HEK293 (cell line): ENCODE measurements around the gene CLMN.

Experiments used
- CTCF ChIA-PET: fragments of 350-600 bp; formaldehyde crosslinking; extraction: SDS; loops from one replicate; lab custom pipeline; 2021; ENCODE audit warnings: antibody characterized with exemption; lab: Yijun Ruan, JAX
- POLR2A ChIA-PET: fragments of 300-600 bp; formaldehyde crosslinking; extraction: SDS; loops from one replicate; lab custom pipeline; 2020; ENCODE audit warnings: antibody characterized with exemption, inconsistent platforms; lab: Yijun Ruan, JAX
- H3K27ac ChIP-seq: fragments of 200-500 bp; sonication (Bioruptor generic); 2 replicates; pipeline ENCODE4 v1.5.1; 2014; ENCODE audit warnings: low read depth, low read length, control low read depth, inconsistent platforms; ENCODE audit errors: extremely low read depth
- H3K36me3 ChIP-seq, 2 experiments: fragments of 200-500 bp in 1 of 2; sonication (Bioruptor generic) in 1 of 2; 1 replicate in 1 of 2; 2 replicates in 1 of 2; pipeline ENCODE4 v1.5.1; 2014 to 2017; ENCODE audit warnings: inconsistent platforms in 2 of 2, low read length in 2 of 2; ENCODE audit not compliant: control insufficient read depth in 2 of 2, insufficient read depth in 1 of 2
- H3K4me1 ChIP-seq: fragments of 200-500 bp; sonication (Bioruptor generic); 2 replicates; pipeline ENCODE4 v1.5.1; 2014; ENCODE audit warnings: mild to moderate bottlenecking, low read length, inconsistent platforms; ENCODE audit not compliant: control insufficient read depth, insufficient read depth
- H3K4me3 ChIP-seq: 2 replicates; pipeline ENCODE4 v1.5.1; 2011; ENCODE audit warnings: low read depth, mild to moderate bottlenecking, control low read depth, low read length, moderate library complexity
- H3K9me3 ChIP-seq: fragments of 200-500 bp; sonication (Bioruptor generic); 2 replicates; pipeline ENCODE4 v1.5.1; 2014; ENCODE audit warnings: low read depth, low read length, inconsistent platforms; ENCODE audit not compliant: control insufficient read depth, insufficient read depth
- EGR2 ChIP-seq: fragments of 450-650 bp; formaldehyde crosslinking; IDR thresholded peaks from 2 replicates; pipeline ENCODE4 v1.5.1; 2016; ENCODE audit warnings: low read depth, missing biosample characterization, missing genetic modification characterization
- HOXA7 ChIP-seq: sonication (generic); formaldehyde crosslinking; IDR thresholded peaks from 2 replicates; pipeline ENCODE4 v1.8.1; 2022; ENCODE audit warnings: missing genetic modification reagents, borderline replicate concordance
- RBAK ChIP-seq: fragments of 450-650 bp; formaldehyde crosslinking; IDR thresholded peaks from 2 replicates; pipeline ENCODE4 v1.5.1; 2016; ENCODE audit warnings: missing biosample characterization, missing genetic modification characterization
- ZFHX2 ChIP-seq: fragments of 450-650 bp; formaldehyde crosslinking; conservative IDR thresholded peaks from 2 replicates; pipeline ENCODE4 v1.5.1; 2016; ENCODE audit warnings: missing biosample characterization, missing genetic modification characterization
- ZFP3 ChIP-seq: fragments of 450-650 bp; formaldehyde crosslinking; IDR thresholded peaks from 2 replicates; pipeline ENCODE4 v1.5.1; 2016; ENCODE audit warnings: low read depth, missing biosample characterization, missing genetic modification characterization
- ZFP41 ChIP-seq: fragments of 450-650 bp; formaldehyde crosslinking; IDR thresholded peaks from 2 replicates; pipeline ENCODE4 v1.5.1; 2016; ENCODE audit warnings: missing biosample characterization, missing genetic modification characterization, borderline replicate concordance
- ZNF121 ChIP-seq: fragments of 450-650 bp; formaldehyde crosslinking; IDR thresholded peaks from 2 replicates; pipeline ENCODE4 v1.5.1; 2016; ENCODE audit warnings: missing biosample characterization, missing genetic modification characterization
- ZNF2 ChIP-seq: fragments of 450-650 bp; formaldehyde crosslinking; IDR thresholded peaks from 2 replicates; pipeline ENCODE4 v1.5.1; 2016; ENCODE audit warnings: missing biosample characterization, missing genetic modification characterization
- ZNF202 ChIP-seq: fragments of 450-650 bp; formaldehyde crosslinking; IDR thresholded peaks from 2 replicates; pipeline ENCODE4 v1.5.1; 2016; ENCODE audit warnings: missing biosample characterization, missing genetic modification characterization, borderline replicate concordance
- ZNF221 ChIP-seq: fragments of 450-650 bp; formaldehyde crosslinking; IDR thresholded peaks from 2 replicates; pipeline ENCODE4 v1.5.1; 2017; ENCODE audit warnings: missing biosample characterization, missing genetic modification characterization, borderline replicate concordance
- ZNF274 ChIP-seq, 2 experiments: fragments of 200-500 bp in 1 of 2; fragments of 450-650 bp in 1 of 2; sonication (Bioruptor generic) in 1 of 2; formaldehyde crosslinking in 1 of 2; IDR thresholded peaks; 2 replicates each; pipeline versions ENCODE4 v1.5.1 to v1.6.1; 2014 to 2016; ENCODE audit warnings: borderline replicate concordance in 1 of 2, inconsistent platforms in 1 of 2, low read length in 1 of 2, missing biosample characterization in 1 of 2, missing genetic modification characterization in 1 of 2
- ZNF426 ChIP-seq: fragments of 450-650 bp; formaldehyde crosslinking; IDR thresholded peaks from 2 replicates; pipeline ENCODE4 v1.5.1; 2017; ENCODE audit warnings: missing biosample characterization, missing genetic modification characterization, mild to moderate bottlenecking, inconsistent platforms, moderate library complexity
- ZNF626 ChIP-seq: fragments of 450-650 bp; sonication (Bioruptor Pico); formaldehyde crosslinking; IDR thresholded peaks from 2 replicates; pipeline ENCODE4 v1.5.1; 2018; ENCODE audit warnings: missing biosample characterization, missing genetic modification characterization, inconsistent platforms
- ZNF701 ChIP-seq: fragments of 450-650 bp; formaldehyde crosslinking; IDR thresholded peaks from 2 replicates; pipeline ENCODE4 v1.5.1; 2016; ENCODE audit warnings: missing biosample characterization, missing genetic modification characterization
- ZNF747 ChIP-seq: fragments of 450-650 bp; formaldehyde crosslinking; IDR thresholded peaks from 2 replicates; pipeline ENCODE4 v1.5.1; 2016; ENCODE audit warnings: missing biosample characterization, missing genetic modification characterization
- ZNF785 ChIP-seq: fragments of 450-650 bp; formaldehyde crosslinking; IDR thresholded peaks from 2 replicates; pipeline ENCODE4 v1.5.1; 2016; ENCODE audit warnings: missing biosample characterization, missing genetic modification characterization
- TF ChIP-seq, protein P1 (sequence below): sonication (generic); formaldehyde crosslinking; IDR thresholded peaks from 2 replicates; pipeline ENCODE4 v1.8.1; 2022; ENCODE audit warnings: mild to moderate bottlenecking, moderate library complexity, missing genetic modification reagents
- TF ChIP-seq, protein P2 (sequence below): fragments of 450-650 bp; formaldehyde crosslinking; IDR thresholded peaks from 2 replicates; pipeline ENCODE4 v1.5.1; 2017; ENCODE audit warnings: missing biosample characterization, missing genetic modification characterization
- TF ChIP-seq, protein P3 (sequence below): fragments of 450-650 bp; formaldehyde crosslinking; IDR thresholded peaks from 2 replicates; pipeline ENCODE4 v1.5.1; 2017; ENCODE audit warnings: missing biosample characterization, mild to moderate bottlenecking, missing genetic modification characterization, moderate library complexity

Gene CLMN

DNA sequence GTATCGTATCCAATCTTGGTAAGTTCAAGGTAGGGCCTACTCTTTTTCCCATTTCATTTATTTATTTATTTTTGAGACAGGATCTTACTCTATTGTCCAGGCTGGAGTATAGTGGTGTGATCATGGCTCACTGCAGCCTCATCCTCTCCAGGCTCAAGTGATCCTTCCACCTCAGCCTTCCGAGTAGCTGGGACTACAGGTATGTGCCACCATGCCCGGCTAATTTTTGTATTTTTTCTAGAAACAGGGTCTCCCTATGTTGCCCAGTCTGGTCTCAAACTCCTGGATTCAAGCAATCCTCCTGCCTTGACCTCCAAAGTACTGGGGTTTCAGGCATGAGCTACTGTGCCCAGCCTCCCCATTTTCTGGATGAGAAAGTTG lies 57.2 kb downstream of the CLMN start:
- H3K9me3 ChIP-seq = no peaks in the 10 kb centered on the region
- no peak overlapping the region for H3K27ac ChIP-seq
- CTCF ChIA-PET = no interaction called here
- TF ChIP-seq ZNF2 (tag by site-specific recombination) (no peak), ZNF121 (tag by site-specific recombination) (peak; percentile 93)
- TF ChIP-seq, protein P1, sequence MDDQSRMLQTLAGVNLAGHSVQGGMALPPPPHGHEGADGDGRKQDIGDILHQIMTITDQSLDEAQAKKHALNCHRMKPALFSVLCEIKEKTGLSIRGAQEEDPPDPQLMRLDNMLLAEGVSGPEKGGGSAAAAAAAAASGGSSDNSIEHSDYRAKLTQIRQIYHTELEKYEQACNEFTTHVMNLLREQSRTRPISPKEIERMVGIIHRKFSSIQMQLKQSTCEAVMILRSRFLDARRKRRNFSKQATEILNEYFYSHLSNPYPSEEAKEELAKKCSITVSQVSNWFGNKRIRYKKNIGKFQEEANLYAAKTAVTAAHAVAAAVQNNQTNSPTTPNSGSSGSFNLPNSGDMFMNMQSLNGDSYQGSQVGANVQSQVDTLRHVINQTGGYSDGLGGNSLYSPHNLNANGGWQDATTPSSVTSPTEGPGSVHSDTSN (CRISPR knock-in tag) = no peak
- POLR2A ChIA-PET = no interaction called here
- H3K4me3 ChIP-seq = no peak overlapping the region
- H3K4me1 ChIP-seq = 0 out of 2 replicates have a peak, but pooled peaks cover 2% of the 10 kb centered on the region
- no peaks in the 10 kb centered on the region; a peak in 1 of 3 replicates for H3K36me3 ChIP-seq

DNA sequence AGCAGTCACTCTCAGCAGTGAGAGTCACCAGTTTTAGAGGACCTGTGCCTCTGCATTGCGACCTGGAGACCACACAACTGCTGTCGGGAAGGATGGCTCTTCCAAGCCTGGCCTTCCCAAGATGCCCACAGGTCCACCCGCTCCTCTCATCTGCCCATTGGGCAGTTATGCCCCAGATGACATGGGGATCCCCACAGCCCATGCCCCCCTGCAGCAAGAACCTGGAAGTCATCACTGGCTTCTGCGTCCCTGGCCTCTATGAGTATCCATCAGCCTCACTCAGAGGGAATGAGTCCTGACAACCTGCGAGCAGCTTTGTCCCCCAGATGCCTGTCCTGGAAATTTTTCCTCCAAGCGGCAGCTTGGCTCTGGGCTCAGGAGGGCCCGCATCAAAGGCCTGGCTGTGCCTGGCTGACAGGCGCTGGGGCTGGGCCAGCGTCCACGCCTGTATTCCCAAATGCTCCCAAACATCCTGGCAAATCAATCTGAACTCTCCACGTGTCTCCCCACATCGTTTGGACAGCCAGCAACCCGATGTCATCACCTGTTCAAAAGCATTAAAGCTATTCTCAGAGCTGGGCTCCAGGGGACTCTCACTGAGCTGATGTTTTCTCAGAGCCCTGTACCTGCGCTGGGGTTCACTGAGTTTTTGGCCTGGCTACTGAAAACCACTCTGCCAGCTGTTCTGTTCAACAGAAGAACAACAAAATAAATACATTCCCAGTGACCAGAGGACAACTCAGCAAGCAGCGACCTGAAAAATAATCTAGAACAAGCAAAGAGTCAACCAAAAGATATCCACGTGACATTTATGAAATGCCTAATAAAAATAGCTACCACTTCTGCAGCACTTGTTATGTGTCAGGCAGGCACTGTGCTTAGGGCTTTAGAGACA lies 57.8 kb downstream of the CLMN start:
- Histone ChIP-seq H3K4me3 (no peak overlapping the region), H3K9me3 (no peaks in the 10 kb centered on the region), H3K27ac (no peak overlapping the region), H3K4me1 (0 out of 2 replicates have a peak, but pooled peaks cover 2% of the 10 kb centered on the region), H3K36me3 (no peaks in the 10 kb centered on the region; a peak in 1 of 3 replicates)
- CTCF ChIA-PET = no interaction called here
- POLR2A ChIA-PET = no interaction called here
- TF ChIP-seq, protein P2, sequence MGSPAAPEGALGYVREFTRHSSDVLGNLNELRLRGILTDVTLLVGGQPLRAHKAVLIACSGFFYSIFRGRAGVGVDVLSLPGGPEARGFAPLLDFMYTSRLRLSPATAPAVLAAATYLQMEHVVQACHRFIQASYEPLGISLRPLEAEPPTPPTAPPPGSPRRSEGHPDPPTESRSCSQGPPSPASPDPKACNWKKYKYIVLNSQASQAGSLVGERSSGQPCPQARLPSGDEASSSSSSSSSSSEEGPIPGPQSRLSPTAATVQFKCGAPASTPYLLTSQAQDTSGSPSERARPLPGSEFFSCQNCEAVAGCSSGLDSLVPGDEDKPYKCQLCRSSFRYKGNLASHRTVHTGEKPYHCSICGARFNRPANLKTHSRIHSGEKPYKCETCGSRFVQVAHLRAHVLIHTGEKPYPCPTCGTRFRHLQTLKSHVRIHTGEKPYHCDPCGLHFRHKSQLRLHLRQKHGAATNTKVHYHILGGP (tag by site-specific recombination) = no peak
- TF ChIP-seq ZNF701 (tag by site-specific recombination) = no peak
- no peak for TF ChIP-seq ZNF747 (tag by site-specific recombination)
- TF ChIP-seq ZNF221 (tag by site-specific recombination) = no peak
- TF ChIP-seq ZFP3 (tag by site-specific recombination) = no peak
- no peak for TF ChIP-seq ZNF426 (tag by site-specific recombination)
- no peak for TF ChIP-seq RBAK (tag by site-specific recombination)
- TF ChIP-seq ZNF202 (tag by site-specific recombination) = no peak
- TF ChIP-seq ZNF785 = no peak
- no peak for TF ChIP-seq HOXA7
- TF ChIP-seq ZNF274 (IDR thresholded peaks at IDR 0.05; ENCODE audit: low read length) = no peak
- TF ChIP-seq ZNF274 (tag by site-specific recombination; IDR thresholded peaks at IDR 0.05; ENCODE audit: borderline replicate concordance) = no peak

DNA sequence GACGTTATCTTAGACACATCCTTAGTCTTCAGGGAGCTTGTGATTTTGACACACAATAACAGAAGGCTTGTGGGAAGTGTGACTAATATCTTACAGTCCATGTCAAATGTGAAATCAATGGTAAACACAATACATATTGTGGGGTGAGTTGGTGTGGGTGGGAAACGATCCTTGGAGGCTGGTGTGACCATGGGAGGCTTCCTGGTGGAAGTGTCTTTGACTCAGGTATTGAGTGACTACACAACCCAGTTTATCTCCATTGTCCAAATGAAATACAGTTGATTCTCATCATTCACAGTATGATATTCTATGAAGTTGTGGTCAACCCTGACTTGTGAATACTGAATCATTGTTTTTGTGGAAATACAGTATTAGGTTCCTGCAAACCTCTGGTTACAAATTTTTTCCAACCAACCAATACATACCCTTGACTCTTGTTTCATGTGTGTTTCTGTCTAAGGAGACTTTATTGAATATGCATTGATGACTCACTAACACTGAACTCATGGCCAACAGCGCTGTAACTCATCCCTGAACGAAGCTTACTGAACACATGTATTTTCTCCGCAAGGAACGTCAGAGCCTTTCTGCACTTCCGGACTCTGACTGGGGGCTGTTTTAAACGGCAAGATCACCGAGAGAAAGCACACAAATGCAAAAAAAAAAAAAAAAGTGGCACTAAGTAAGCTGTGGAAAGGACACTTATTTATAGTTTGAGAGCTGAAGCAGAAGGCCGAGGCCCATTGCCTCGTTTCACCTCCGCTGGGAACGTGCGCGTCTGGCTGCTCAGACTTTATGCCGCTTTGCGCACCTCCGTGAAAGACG lies 59.0 kb downstream of the CLMN start:
- no peak overlapping the region for H3K27ac ChIP-seq
- CTCF ChIA-PET = interaction anchor here (0.6 kb wide), 1 partner anchor 662 kb away, joined by 4 read pairs; no protein-coding TSS in a partner anchor

More for the DNA sequence above, 59.0 kb downstream of the CLMN start:
- Histone ChIP-seq H3K4me3 (no peak overlapping the region), H3K9me3 (no peaks in the 10 kb centered on the region), H3K36me3 (no peaks in the 10 kb centered on the region; a peak in 1 of 3 replicates), H3K4me1 (0 out of 2 replicates have a peak, but pooled peaks cover 3% of the 10 kb centered on the region)
- POLR2A ChIA-PET = no interaction called here
- TF ChIP-seq ZNF626 (tag by site-specific recombination) = no peak
- no peak for TF ChIP-seq ZFP41 (tag by site-specific recombination)
- TF ChIP-seq, protein P3, sequence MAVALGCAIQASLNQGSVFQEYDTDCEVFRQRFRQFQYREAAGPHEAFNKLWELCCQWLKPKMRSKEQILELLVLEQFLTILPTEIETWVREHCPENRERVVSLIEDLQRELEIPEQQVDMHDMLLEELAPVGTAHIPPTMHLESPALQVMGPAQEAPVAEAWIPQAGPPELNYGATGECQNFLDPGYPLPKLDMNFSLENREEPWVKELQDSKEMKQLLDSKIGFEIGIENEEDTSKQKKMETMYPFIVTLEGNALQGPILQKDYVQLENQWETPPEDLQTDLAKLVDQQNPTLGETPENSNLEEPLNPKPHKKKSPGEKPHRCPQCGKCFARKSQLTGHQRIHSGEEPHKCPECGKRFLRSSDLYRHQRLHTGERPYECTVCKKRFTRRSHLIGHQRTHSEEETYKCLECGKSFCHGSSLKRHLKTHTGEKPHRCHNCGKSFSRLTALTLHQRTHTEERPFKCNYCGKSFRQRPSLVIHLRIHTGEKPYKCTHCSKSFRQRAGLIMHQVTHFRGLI = no peak
- TF ChIP-seq EGR2 (tag by site-specific recombination) = peak; percentile 74
- TF ChIP-seq ZFHX2 (tag by site-specific recombination) = peak; percentile 86
